Measurements from ENCODE around the gene SLC10A1.

- TF ChIP-seq POLR2AphosphoS5 (IDR thresholded peaks at IDR 0.05; ENCODE audit: low read depth, low read length) (no peak), TAF1 (IDR thresholded peaks at IDR 0.05; ENCODE audit: low read depth, low read length) (no peak), SPI1 (IDR thresholded peaks at IDR 0.05; ENCODE audit: low read depth, low read length) (no peak), POLR2A (IDR thresholded peaks at IDR 0.05; ENCODE audit: low read depth, low read length) (no peak)
Measured at GRCh38 chr14:69838881-69839416, 41.9 kb upstream of the SLC10A1 start.
